Calu3 (cell line): ENCODE results near the gene TUBGCP2. TPM values are rescaled to one million over a fixed set of nuclear protein-coding genes. Genes with fewer than 3 reads are reported as not detected.

ENCODE experiments used
- BruUV-seq: library from RNA; stranded (reverse); fragments of 400-500 nt; replicated peaks from 2 replicates; lab custom pipeline; 2021; lab: Mats Ljungman, UMichigan
- CTCF ChIA-PET: fragments of 300-600 bp; sonication (Branson Sonifier 250); formaldehyde crosslinking; loops from one replicate; lab custom pipeline; 2022; ENCODE audit warnings: antibody characterized with exemption; lab: Charles Lee
- DNase-seq: peaks from one replicate; pipeline ENCODE4 v3.0.0; 2022
- H3K27ac Mint-ChIP-seq: one replicate; pipeline ENCODE4 v1.8.0; 2022; ENCODE audit warnings: mixed read lengths; ENCODE audit not compliant: unreplicated experiment
- H3K27me3 Mint-ChIP-seq: one replicate; pipeline ENCODE4 v1.8.0; 2022; ENCODE audit warnings: mixed read lengths; ENCODE audit not compliant: unreplicated experiment
- H3K36me3 Mint-ChIP-seq: one replicate; pipeline ENCODE4 v1.8.0; 2022; ENCODE audit warnings: mild to moderate bottlenecking, moderate library complexity, mixed read lengths; ENCODE audit not compliant: insufficient read depth, unreplicated experiment
- H3K4me1 Mint-ChIP-seq: one replicate; pipeline ENCODE4 v1.8.0; 2022; ENCODE audit warnings: mild to moderate bottlenecking, low read depth, mixed read lengths; ENCODE audit not compliant: unreplicated experiment
- H3K4me3 Mint-ChIP-seq: one replicate; pipeline ENCODE4 v1.8.0; 2022; ENCODE audit warnings: mild to moderate bottlenecking, low read depth, moderate library complexity, mixed read lengths; ENCODE audit not compliant: unreplicated experiment
- H3K9me3 Mint-ChIP-seq: one replicate; pipeline ENCODE4 v1.8.0; 2022; ENCODE audit warnings: low read depth, mixed read lengths; ENCODE audit not compliant: unreplicated experiment
- intact Hi-C: fragments of 100-400 bp; cut with micrococcal nuclease; formaldehyde crosslinking; loops from one replicate; pipeline ENCODE4 v1.10.0; 2022; ENCODE audit not compliant: unreplicated experiment
- total RNA-seq: library from RNA; stranded (reverse); gene quantifications from 2 replicates; pipeline ENCODE4 v1.2.3, GENCODE V29; 2022
- TF ChIP-seq, protein P1 (sequence below): fragments of 200-600 bp; IDR thresholded peaks from one replicate; pipeline ENCODE4 v1.8.0; 2022; ENCODE audit warnings: antibody characterized with exemption; ENCODE audit not compliant: unreplicated experiment

TUBGCP2 gene
- total RNA-seq, 1 experiment from 2014 or later = 47.2 TPM

DNA sequence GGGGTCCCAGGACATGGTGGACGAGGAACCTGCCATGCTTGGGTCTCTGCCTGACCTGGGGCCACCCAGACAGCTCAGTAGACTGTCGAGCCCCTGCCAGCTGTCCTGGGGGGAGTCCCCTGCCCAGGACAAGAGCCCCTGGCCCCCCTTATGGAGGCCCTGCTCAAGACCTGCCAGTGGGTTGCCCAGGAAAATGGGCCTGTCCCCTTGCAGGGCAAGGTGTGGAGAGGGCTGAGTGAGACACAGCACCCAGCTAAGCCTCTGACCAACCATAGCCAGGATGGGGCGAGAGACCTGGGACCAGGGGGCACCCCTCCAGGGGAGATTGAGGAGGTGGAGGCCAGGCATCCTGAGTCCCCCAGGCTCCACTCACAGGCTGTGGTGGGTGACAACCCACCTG is 47.3 kb upstream of the TUBGCP2 start:
- Mint-ChIP-seq H3K4me1 (no peaks in the 10 kb centered on the region), H3K36me3 (no peaks in the 10 kb centered on the region), H3K4me3 (no peak overlapping the region), H3K27me3 (no peaks in the 10 kb centered on the region), H3K27ac (no peak overlapping the region), H3K9me3 (no peaks in the 10 kb centered on the region)
- TF ChIP-seq, protein P1, sequence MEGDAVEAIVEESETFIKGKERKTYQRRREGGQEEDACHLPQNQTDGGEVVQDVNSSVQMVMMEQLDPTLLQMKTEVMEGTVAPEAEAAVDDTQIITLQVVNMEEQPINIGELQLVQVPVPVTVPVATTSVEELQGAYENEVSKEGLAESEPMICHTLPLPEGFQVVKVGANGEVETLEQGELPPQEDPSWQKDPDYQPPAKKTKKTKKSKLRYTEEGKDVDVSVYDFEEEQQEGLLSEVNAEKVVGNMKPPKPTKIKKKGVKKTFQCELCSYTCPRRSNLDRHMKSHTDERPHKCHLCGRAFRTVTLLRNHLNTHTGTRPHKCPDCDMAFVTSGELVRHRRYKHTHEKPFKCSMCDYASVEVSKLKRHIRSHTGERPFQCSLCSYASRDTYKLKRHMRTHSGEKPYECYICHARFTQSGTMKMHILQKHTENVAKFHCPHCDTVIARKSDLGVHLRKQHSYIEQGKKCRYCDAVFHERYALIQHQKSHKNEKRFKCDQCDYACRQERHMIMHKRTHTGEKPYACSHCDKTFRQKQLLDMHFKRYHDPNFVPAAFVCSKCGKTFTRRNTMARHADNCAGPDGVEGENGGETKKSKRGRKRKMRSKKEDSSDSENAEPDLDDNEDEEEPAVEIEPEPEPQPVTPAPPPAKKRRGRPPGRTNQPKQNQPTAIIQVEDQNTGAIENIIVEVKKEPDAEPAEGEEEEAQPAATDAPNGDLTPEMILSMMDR = no peak
- no peak for DNase-seq
- CTCF ChIA-PET = no interaction called here
- intact Hi-C loops = no loop called here
- BruUV-seq = no TSS peak

DNA sequence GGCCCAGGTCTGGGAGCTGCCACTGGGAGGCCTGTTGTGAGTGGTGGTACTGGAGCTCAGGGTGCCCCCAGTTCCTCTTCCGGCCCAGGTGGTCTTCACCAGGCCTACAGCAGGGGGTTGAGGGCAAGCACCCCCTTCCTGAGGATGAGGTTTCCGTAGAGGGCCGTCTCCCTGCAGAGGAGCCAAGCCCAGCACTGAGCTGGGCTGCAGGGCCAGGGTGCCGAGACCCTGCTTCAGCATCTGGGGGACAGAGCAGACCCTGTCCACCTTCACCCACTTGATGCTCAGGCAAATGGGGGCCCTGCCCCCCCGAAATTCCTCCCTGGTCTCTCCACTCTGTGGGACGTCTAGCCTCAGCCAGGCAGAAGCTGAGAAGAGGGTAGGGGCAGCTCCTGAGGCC is 46.6 kb upstream of the TUBGCP2 start:
- no TSS peak for BruUV-seq
- DNase-seq = no peak
- TF ChIP-seq, protein P1 = no peak
- no peak overlapping the region for H3K4me3 Mint-ChIP-seq
- H3K27me3 Mint-ChIP-seq = no peaks in the 10 kb centered on the region
- no peak overlapping the region for H3K27ac Mint-ChIP-seq
- H3K9me3 Mint-ChIP-seq = no peaks in the 10 kb centered on the region
- CTCF ChIA-PET = no interaction called here
- intact Hi-C loops = no loop called here
- H3K36me3 Mint-ChIP-seq = no peaks in the 10 kb centered on the region
- H3K4me1 Mint-ChIP-seq = no peaks in the 10 kb centered on the region

DNA sequence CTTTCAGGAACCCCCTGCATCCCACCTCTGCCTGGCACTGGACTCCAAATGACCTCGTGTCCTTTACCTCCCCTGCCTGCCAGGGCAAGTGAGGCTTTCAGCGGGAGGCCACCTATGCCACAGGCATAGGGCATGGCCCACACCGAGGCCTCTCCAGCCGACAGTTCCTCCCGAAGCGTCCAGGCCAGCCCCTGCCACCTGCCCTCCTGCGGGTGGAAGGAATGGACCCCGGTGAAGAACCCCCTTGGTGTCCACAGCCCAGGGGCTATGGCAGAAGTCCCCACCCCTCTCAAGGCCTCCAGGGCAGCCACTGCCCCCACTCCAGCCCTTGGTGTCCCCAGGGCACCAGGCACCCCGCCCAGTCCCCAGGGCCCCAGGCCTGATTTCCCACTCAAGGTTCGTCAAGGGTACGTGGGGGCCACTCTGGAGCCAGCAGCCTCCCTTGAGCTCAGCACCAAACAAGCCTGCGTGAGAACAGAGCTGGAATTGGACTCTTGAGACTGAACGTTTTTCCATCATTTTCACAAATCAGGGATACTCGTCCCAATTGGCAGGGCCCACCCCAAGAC is 46.1 kb upstream of the TUBGCP2 start:
- no peaks in the 10 kb centered on the region for H3K27me3 Mint-ChIP-seq
- BruUV-seq = no TSS peak
- intact Hi-C loops = no loop called here
- no peak overlapping the region for H3K4me3 Mint-ChIP-seq
- CTCF ChIA-PET = no interaction called here
- H3K4me1 Mint-ChIP-seq = no peaks in the 10 kb centered on the region
- H3K27ac Mint-ChIP-seq = no peak overlapping the region
- no peaks in the 10 kb centered on the region for H3K36me3 Mint-ChIP-seq
- TF ChIP-seq, protein P1 = no peak
- H3K9me3 Mint-ChIP-seq = no peaks in the 10 kb centered on the region
- no peak for DNase-seq

DNA sequence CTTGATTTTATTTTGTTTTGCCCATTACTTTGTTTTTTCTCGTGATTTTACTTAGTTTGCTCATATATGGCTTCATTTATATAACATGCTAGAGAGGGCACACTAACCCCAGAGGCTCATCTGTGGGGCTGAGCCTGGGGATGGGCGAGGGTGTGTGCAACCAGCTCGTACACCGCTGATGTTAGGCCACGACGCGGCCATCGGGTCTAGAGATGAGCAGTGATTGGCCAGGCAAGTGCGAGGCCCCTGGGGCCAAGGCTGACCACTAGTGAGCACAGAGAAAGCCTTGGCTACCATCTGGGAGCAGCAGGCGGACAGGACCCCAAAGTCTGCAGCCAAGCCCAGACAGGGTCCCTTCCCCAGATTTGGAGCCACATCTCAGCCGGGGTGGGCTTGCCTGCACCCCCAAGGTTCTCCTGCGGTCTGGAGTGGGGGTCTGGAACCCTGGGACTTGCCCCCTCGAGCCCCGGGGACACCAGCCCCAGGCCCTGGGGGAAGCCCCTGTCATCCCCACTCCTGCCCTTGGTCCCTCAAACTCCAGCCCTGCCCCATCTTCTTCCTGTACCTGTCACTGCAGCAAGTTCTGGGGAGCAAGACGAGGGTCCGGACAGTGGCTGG is 45.4 kb upstream of the TUBGCP2 start:
- no peaks in the 10 kb centered on the region for H3K9me3 Mint-ChIP-seq

More for the DNA sequence above, 45.4 kb upstream of the TUBGCP2 start:
- intact Hi-C loops = no loop called here
- Mint-ChIP-seq H3K4me3 (no peak overlapping the region), H3K27ac (no peak overlapping the region), H3K36me3 (no peaks in the 10 kb centered on the region), H3K27me3 (no peaks in the 10 kb centered on the region), H3K4me1 (no peaks in the 10 kb centered on the region)
- BruUV-seq = no TSS peak
- no peak for DNase-seq
- TF ChIP-seq, protein P1 = no peak
- CTCF ChIA-PET = no interaction called here
